AG09309 (cell line): ENCODE data around the gene BNC2.
"Not testable (repeated sequence)": the region's sequence is repeated elsewhere in the genome, so short reads cannot be mapped to it uniquely, and the experiment has no call there.

Experiments
- DNase-seq: peaks from one replicate; pipeline ENCODE4 v3.0.0-alpha.2; 2010; ENCODE audit warnings: low read depth
- H3K4me3 ChIP-seq: 2 replicates; pipeline ENCODE4 v1.5.1; 2011; ENCODE audit warnings: mild to moderate bottlenecking, low read depth, low read length, moderate library complexity; ENCODE audit not compliant: control insufficient read depth
- CTCF ChIP-seq: IDR thresholded peaks from 2 replicates; pipeline ENCODE4 v1.5.1; 2011; ENCODE audit warnings: mild to moderate bottlenecking, low read depth, low read length, inconsistent platforms; ENCODE audit not compliant: insufficient read depth, control insufficient read depth; ENCODE audit errors: missing control alignments

The BNC2 gene

GRCh38 chr9:16899606-16900005 is 29.1 kb upstream of the BNC2 start:
- DNase-seq: no peak
- H3K4me3 ChIP-seq: no peak overlapping the region
- TF ChIP-seq CTCF: no peak

- no peak for TF ChIP-seq CTCF
- no peak for DNase-seq
- no peak overlapping the region for H3K4me3 ChIP-seq
Measured at GRCh38 chr9:16898464-16898863, 28.0 kb upstream of the BNC2 start.

- no peak overlapping the region for H3K4me3 ChIP-seq
- no peak for DNase-seq
- TF ChIP-seq CTCF: no peak
Measured at GRCh38 chr9:16888594-16888993, 18.1 kb upstream of the BNC2 start.

GRCh38 chr9:16885931-16886330 is 15.5 kb upstream of the BNC2 start:
- no peak overlapping the region for H3K4me3 ChIP-seq
- DNase-seq: no peak
- no peak for TF ChIP-seq CTCF

GRCh38 chr9:16884952-16885513 is 14.6 kb upstream of the BNC2 start:
- no peak for TF ChIP-seq CTCF
- peak; percentile 68 for DNase-seq
- H3K4me3 ChIP-seq: no peak overlapping the region

GRCh38 chr9:16884373-16884772 is 13.9 kb upstream of the BNC2 start:
- TF ChIP-seq CTCF: no peak
- no peak overlapping the region for H3K4me3 ChIP-seq
- DNase-seq: no peak

GRCh38 chr9:16883586-16883985 is 13.1 kb upstream of the BNC2 start:
- DNase-seq: no peak
- H3K4me3 ChIP-seq: no peak overlapping the region
- no peak for TF ChIP-seq CTCF

GRCh38 chr9:16882440-16882839 is 12.0 kb upstream of the BNC2 start:
- not testable (repeated sequence) for H3K4me3 ChIP-seq, DNase-seq
